Stimulated activated naive CD8-positive, alpha-beta T cell treated with anti-CD3 and anti-CD28 coated beads, Interleukin-15, Interleukin-2, amounts not matched to agents 100 U/mL and 50 U/mL, for 24 hours (primary cell): Measurements from ENCODE around the gene PDXDC1.
"Not testable (repeated sequence)": the region's sequence is repeated elsewhere in the genome, so short reads cannot be mapped to it uniquely, and the experiment has no call there.

Experiments used
- ATAC-seq: fragments of 150-1000 bp; cut with Tn5 transposase; one replicate; pipeline ENCODE4 v1.10.0; 2021
- DNase-seq: peaks from one replicate; pipeline ENCODE4 v3.0.0; 2021

The PDXDC1 gene

DNA sequence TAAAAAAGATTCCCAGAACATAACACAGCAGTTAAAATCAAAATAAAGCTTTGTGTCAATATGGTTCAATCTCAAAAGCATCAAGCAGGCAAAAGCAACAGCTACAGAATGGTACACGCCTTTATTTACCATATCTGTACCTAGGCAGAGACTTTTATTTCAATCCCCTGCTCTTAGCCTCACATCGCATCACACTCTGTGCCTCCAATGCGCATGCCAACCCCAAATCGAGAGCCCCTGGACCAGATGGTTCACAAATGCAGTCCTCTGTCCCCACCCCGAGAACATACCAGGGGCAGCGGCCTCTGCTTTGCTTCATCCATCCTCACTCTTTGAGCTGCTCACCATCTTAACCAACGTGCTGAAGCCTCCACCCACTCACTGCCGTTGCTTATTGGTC is 91.9 kb downstream of the PDXDC1 start:
- DNase-seq, ATAC-seq: not testable (repeated sequence)

GRCh38 chr16:15071013-15071412 is 96.2 kb downstream of the PDXDC1 start:
- not testable (repeated sequence) for ATAC-seq, DNase-seq

DNA sequence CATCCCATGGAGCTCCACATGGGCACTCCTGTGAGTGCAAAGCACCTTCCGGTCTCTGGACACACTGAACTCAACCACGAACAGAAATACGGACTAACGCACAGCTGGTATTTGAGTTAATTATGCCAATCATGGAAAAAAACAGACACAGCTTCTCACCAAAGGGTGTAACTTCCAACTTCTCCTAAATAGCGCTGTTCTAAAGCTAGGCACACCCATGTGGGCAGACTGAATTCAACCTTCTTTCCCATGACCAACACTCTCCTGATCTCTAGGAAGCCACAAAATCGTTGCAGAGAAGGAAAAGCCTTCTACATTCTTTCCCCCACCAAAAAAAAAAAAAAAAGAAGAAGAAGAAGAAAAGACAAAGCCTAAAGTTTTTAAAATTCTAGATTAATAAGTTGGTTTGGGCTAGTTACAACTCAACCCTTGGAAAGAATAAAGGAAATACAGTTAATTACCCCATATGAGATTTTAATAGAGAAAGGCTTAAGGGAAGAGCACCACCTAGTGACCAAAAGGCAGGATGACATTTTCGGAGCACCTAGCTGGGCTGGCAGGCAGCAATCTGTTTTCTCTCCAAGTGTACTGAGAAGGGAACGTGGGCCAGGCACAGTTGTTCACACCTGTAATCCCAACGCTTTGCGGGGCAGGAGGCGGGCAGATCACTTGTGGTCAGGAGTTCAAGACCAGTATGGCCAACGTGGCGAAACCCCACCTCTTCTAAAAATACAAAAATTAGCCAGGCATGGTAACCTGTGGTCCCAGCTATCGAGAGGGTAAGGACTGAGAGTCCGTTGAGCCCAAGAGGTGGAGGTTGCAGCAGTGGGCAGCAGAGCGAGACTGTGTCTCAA is 97.3 kb downstream of the PDXDC1 start:
- not testable (repeated sequence) for DNase-seq, ATAC-seq

GRCh38 chr16:15073101-15073500 is 98.3 kb downstream of the PDXDC1 start:
- ATAC-seq (no peak), DNase-seq (no peak)

DNA sequence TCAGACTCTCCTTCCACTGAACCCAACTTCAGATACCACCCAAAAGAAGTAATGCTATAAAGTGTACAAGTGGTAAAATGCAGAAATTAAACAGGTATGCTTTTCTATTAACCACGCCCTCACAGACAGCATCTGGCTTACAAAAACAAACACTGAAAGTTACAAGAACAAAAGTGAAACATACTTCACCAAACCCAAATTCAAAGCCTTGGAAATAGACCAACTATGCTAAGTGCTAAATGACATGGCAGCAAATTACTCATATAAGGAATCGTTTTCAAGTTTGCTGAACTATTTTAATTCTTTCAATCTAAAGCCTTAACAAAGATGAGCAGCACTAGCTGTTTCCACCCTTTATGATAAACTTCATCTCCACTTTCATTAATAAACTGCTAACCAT is 101.3 kb downstream of the PDXDC1 start:
- not testable (repeated sequence) for ATAC-seq, DNase-seq

DNA sequence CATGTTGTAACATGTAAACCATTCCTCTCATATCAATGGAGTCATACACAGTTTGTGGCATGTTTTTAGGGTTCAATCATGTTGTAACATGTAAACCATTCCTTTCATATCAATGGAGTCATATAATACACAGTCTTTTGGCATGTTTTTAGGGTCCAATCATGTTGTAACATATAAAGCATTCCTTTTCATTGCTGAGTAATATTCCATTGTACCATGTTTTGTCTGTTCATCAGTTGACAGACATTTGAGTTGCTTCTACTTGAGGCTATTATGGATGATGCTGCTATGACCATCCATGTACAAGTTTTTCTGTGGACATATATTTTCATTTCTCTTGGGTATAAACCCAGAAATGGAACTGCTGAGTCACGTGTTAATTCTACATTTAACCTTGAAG is 106.1 kb downstream of the PDXDC1 start:
- ATAC-seq, DNase-seq: not testable (repeated sequence)

DNA sequence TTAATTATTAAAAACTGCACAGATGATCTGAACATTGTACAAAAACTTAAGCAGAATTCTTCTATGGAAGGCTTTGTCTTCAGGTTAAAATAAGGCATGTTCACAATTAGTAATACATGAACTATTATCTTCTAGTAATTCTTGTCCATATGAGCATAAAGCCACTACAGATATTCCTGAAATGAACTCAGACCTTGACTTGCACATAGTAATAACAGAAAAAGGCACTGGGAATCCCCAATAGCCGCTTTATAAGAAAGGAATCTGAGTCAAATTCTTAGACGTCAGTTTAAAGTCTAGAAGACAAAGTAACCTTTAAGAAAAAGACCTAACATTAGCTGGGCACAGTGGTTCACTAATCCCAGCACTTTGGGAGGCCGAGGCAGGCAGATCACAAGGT is 108.0 kb downstream of the PDXDC1 start:
- not testable (repeated sequence) for DNase-seq, ATAC-seq

GRCh38 chr16:15090663-15091269 is 115.9 kb downstream of the PDXDC1 start:
- not testable (repeated sequence) for ATAC-seq, DNase-seq

GRCh38 chr16:15093571-15093954 is 118.7 kb downstream of the PDXDC1 start:
- not testable (repeated sequence) for ATAC-seq, DNase-seq

DNA sequence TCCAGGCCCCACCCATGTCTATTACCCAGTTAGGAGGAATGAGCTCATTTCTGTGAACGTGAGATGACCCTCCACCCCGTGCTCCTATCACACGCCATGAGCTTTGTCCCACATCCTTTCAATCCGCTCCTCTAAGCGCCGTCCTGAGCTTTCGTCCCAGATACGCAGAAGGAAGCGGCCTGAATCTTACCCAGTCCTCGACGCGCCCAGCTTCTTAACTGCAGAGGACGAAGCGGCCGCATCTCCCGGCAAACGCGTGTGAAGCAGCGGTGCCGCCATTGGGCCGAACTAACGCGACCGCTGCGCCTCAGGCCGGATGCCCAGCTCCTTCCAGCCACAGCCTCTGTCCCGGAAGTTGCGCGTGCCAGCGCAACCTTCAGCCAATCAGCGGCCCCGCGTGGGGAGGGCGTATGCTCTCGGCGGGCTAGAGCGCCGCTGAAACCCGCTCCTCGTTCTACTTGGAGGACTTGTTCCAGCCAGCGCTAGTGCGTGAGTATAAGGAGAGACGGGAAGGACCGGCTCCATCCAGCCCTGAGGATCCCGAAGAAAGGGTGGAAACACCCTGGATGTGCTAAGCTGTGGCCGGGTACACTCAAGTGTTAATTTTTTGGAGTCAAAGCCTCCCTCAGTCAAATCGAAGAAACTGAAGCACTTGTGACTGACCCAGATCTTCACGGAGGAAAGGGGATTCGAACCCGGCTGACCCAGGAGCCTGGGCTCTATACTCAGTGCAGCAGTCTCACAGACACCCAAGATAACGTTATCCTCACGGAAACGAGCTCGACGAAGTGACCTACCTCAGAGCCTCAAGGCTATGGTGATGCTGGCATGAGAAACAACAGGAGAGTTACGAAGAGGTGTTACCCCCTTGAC is 119.4 kb downstream of the PDXDC1 start, which contains the start of gene RRN3:
RRN3 (minus strand) TSS at position 318 of the 873 bp plus-strand sequence; CDS start at position 279, 39 bp downstream.
- DNase-seq (peak; percentile 90), ATAC-seq (peak; percentile 100)

- DNase-seq, ATAC-seq: not testable (repeated sequence)
Measured at GRCh38 chr16:15096583-15096972, 121.8 kb downstream of the PDXDC1 start.

DNA sequence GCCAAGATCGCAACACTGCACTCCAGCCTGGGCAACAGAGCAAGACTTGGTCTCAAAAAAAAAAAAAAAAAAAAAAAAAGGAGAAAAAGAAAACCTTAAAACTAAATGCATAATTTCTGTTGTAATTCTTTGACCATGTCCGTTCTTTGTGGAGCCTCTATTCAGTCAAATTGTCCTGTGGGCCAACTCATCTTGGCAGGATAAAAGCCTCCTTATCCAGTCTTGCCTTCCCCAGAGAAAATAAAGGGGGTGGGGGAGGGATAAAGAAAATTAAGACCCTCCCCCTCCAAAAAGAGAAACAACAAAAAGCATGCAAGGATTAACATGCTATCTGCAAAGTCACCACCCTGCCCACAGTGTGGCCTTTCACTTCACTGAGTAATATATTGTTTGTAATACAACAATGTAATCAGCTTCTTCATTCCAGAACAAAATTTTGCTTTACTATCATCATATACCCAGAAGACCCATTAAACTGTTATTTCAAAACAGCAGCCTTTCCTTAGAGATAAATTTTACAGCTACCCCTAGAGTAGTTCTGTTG is 124.6 kb downstream of the PDXDC1 start:
- not testable (repeated sequence) for DNase-seq, ATAC-seq

GRCh38 chr16:15100372-15100987 is 125.7 kb downstream of the PDXDC1 start:
- ATAC-seq, DNase-seq: not testable (repeated sequence)

DNA sequence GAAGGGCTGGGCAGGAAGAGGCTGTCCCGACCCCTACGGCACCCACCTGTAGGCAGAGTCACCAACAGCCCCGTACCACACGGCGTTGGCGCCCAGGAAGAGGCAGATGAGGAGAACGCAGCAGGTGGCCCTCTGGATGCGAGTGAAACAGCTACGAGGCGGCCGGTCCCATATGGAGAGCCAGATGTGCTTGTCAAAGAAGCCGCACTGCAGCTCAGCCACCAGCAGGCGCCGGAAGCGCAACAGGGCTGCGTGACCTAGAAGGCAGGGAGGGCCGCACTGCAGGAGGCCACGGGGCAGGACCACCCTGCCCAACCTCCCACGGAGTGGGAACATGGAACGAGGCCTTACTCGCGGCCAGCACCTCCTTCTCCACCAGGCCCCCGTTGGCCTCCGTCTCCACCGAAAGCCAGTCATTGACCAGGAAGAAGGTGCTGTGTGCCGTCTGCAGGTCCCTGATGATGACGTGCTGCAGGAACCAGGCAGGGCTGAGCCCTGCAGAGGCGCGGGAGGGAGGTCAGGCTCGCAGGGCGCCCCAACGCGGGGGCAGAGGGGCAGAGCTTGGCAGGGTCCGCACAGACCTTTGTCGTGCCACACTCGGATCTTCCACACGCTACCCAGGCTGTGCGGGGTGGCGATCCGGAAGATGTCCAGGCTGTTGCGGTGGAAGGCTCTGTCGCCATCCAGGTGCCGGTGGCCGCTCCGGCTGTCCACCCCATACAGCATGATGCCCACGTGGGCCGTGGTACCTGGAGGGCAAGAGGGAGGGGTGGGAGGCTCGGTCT is 153.0 kb downstream of the PDXDC1 start:
- not testable (repeated sequence) for ATAC-seq, DNase-seq

DNA sequence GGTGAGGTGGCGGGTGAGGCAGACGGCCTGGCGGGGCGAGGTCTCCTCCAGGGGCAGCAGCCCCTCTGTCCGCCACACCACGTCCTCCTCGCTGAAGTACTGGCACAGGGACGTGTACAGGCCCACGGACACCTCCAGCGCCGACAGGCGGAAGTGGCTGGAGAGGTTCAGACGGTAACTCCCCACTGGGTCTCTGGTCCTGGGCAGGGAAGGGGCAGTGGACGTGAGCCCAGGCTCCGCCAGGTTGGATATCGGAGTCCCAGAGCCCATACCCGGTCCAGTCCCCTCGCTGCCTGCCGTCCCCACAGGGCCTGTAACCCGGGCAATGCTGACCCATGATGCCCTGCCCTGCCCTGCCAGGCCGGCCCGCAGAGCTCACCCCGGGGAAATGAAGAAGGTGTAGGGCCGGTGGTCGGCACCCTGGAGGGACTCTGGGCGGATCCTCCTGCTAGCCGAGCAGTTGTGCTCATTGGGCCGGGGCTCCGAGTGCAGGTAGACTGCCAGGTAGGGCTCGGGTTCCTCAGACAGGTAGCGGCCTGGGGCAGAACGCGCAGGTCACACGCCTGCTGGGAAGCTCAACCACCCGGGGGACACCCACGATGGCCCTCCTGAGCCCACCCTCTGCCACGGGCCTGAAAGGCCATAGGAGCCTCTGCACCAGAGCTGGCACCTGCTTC is 155.6 kb downstream of the PDXDC1 start:
- DNase-seq, ATAC-seq: not testable (repeated sequence)

DNA sequence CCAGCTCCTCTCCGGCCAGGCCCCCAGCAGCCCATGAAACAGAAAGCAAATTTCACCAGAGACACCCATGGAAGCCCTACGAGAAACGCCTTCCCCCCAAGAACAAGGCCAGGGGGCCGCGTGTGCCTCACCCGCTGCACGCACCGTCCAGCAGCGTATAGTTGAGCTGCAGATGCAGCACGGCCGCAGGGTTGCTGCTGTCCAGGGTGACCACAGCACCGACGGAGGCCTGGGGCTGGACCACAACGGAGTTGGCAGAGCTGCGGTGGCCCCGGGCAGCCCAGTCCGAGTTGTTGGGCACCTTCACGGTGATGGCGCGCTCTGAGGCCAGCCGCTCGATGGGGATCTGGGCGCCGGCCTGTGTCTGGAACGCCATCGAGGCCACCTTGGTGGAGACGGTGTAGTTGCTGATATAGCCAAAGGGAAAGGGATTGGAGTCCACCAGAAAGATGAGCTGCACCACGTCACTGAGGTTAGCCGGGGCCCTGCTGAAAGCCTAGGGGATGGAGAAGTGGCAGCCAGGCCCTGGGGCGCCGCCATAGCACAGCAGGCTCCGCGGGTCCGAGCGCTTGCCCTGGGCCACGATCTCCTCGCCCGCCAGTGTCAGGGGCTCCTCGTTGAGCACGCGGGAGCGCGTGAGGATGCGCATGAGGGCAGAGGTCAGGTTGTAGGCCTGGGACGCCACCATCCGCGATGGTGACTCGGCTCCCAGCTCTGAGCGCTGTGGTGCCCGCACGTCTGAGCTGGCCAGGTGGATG is 156.3 kb downstream of the PDXDC1 start:
- DNase-seq, ATAC-seq: not testable (repeated sequence)

GRCh38 chr16:15132719-15133428 is 158.0 kb downstream of the PDXDC1 start:
- ATAC-seq, DNase-seq: not testable (repeated sequence)

DNA sequence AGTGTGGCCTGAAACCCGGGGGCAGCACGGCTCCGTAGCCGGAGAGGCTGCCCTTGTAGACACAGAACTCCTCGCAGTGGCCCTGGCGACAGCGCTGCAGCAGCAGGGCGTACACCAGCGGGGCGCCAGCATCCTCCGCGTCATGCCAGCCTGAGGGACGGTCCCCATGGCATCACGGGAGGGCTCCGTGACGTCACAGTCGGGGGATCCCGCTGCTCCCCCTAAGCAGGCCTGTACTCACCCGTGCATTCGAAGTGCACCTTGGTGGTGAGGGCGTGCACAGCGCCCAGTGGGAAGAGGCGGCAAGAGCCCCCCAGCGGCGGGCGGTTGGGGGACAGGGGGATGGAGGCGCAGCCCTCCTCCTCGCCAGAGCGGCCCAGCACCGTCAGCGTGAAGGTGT is 158.7 kb downstream of the PDXDC1 start:
- not testable (repeated sequence) for DNase-seq, ATAC-seq
